Measurements from ENCODE around the gene DEFB125. TPM values are rescaled to one million over a fixed set of nuclear protein-coding genes. Genes with fewer than 3 reads are reported as not detected.

The DEFB125 gene
- total RNA-seq, 1 donor from 2014 or later: not detected

Other genes with a start within 250 kb of the DEFB125 start
- gene DEFB126, start 54.9 kb downstream of the DEFB125 start, total RNA-seq: not detected in 3 replicates
- gene DEFB127, start 69.8 kb downstream of the DEFB125 start, total RNA-seq: not detected in 3 replicates
- gene DEFB128, start 102.0 kb downstream of the DEFB125 start, total RNA-seq: not detected in 3 replicates
- gene DEFB129, start 139.6 kb downstream of the DEFB125 start, total RNA-seq: not detected in 3 replicates
- gene DEFB132, start 170.1 kb downstream of the DEFB125 start, total RNA-seq: not detected in 3 replicates
- gene C20orf96, start 203.1 kb downstream of the DEFB125 start, total RNA-seq: 52.3 to 58.1 TPM (median 52.8 TPM) in 3 replicates
- 40.2 to 40.8 TPM (median 40.5 TPM) in 3 replicates for gene ZCCHC3, start 209.9 kb downstream of the DEFB125 start, total RNA-seq
- 65.9 to 67.0 TPM (median 66.8 TPM) in 3 replicates for gene SOX12, start 237.9 kb downstream of the DEFB125 start, total RNA-seq

Data from mesothelial cell of epicardium (in vitro differentiated cells).